Kidney epithelial cell (primary cell): ENCODE measurements around the gene PRRC2C. TPM values are rescaled to one million over a fixed set of nuclear protein-coding genes. Genes with fewer than 3 reads are reported as not detected.

Experiments used
- DNase-seq: peaks from one replicate; pipeline ENCODE4 v3.0.0-alpha.2; 2010; ENCODE audit warnings: low read depth
- H3K27me3 ChIP-seq: 2 replicates; pipeline ENCODE4 v1.6.0; 2011; ENCODE audit warnings: low read length; ENCODE audit not compliant: control insufficient read depth, insufficient read depth
- H3K36me3 ChIP-seq: 2 replicates; pipeline ENCODE4 v1.5.1; 2011; ENCODE audit warnings: low read length; ENCODE audit not compliant: control insufficient read depth, insufficient read depth
- H3K4me3 ChIP-seq: 2 replicates; pipeline ENCODE4 v1.5.1; 2011; ENCODE audit warnings: low read depth, mild to moderate bottlenecking, control low read depth, low read length
- CTCF ChIP-seq: IDR thresholded peaks from 2 replicates; pipeline ENCODE4 v1.5.1; 2011; ENCODE audit warnings: mild to moderate bottlenecking, moderate library complexity, low read length, control low read depth, inconsistent platforms; ENCODE audit not compliant: insufficient read depth, poor library complexity, severe bottlenecking
- total RNA-seq: library from RNA; depleted of rRNA; stranded (reverse); fragments of >200 nt; gene quantifications from 2 replicates; pipeline ENCODE4 v1.2.3, GENCODE V29; 2015

PRRC2C gene
- total RNA-seq, 1 donor from 2014 or later, result 95.3 TPM

DNA sequence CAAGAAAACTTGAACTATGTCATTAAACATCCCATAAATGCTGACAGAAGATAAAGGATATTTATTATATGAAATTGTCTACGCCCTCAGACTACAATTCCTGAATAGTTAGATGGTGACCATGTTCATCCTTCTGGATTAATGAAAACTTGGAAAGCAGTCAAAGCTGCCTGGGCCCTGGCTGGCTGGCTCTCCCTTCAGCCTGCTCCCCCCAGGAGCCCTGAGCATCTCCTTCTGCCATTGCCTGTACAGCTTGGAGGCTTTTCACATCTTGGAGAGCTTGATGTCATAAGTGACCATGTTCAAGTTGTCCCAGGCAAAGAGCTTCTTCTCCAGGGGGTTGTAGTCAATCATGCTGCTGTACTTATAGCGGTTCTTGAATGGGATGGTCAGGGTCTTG lies 150.3 kb downstream of the PRRC2C start:
- no peak for DNase-seq
- H3K4me3 ChIP-seq, result no peak overlapping the region
- H3K36me3 ChIP-seq, result no peaks in the 10 kb centered on the region
- no peaks in the 10 kb centered on the region for H3K27me3 ChIP-seq
- TF ChIP-seq CTCF, result no peak

- H3K36me3 ChIP-seq, result no peaks in the 10 kb centered on the region
- no peak for TF ChIP-seq CTCF
Measured at GRCh38 chr1:171636141-171636540, 150.8 kb downstream of the PRRC2C start.

DNA sequence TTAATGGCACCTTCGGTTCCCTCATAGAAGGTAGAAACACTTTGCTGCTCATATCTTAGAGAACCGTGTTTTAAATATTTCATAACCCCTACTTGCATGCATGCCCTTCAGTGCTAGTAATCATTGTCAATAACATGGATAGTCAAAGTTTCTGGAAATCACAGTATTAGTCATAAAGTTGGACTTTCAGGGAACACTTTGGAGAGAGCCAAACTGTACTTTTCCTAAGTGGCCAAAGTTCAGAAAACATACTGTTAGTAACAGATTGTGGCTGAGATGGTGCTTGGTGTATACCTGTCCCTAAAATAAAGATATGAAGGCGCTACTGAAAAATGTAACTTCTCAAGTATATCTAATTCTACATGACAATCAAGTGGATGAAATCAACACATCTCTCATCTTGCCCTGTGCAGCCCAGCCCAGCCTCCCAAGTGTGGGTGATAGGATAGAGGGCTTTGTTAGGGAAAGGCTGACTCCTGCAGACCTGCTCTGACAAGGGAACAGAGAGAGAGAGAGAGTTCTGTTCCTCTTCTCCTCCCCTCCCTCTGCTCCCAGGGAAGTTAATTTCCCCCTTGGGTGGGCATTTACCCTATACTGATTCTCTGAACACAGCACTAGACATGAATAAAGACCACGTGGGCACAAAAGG lies 152.7 kb downstream of the PRRC2C start:
- Histone ChIP-seq H3K27me3 (no peaks in the 10 kb centered on the region), H3K36me3 (no peaks in the 10 kb centered on the region), H3K4me3 (no peak overlapping the region)
- DNase-seq, result no peak
- no peak for TF ChIP-seq CTCF

More at GRCh38 chr1:171636141-171636540, 150.8 kb downstream of the PRRC2C start:
- no peaks in the 10 kb centered on the region for H3K27me3 ChIP-seq
- no peak for DNase-seq
- H3K4me3 ChIP-seq, result no peak overlapping the region

DNA sequence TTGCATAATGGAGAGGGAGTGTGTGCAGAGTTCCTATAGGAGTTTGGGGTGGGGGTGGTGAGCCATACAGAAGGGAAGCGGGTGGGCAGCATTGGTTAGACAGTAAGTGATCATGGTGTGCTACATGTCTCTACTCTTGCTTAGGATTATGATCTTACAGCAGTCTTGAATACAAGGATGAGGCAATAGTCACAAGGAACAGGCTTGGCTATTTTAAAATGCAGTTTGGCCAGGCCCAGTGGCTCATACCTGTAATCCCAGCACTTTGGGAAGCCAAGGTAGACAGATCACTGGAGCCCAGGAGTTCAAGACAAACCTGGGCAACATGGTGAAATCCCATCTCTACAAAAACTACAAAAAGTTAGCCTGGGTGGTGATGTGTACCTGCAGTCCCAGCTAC lies 154.9 kb downstream of the PRRC2C start:
- DNase-seq, result no peak
- TF ChIP-seq CTCF, result no peak
- Histone ChIP-seq H3K36me3 (no peaks in the 10 kb centered on the region), H3K4me3 (no peak overlapping the region), H3K27me3 (no peaks in the 10 kb centered on the region)

DNA sequence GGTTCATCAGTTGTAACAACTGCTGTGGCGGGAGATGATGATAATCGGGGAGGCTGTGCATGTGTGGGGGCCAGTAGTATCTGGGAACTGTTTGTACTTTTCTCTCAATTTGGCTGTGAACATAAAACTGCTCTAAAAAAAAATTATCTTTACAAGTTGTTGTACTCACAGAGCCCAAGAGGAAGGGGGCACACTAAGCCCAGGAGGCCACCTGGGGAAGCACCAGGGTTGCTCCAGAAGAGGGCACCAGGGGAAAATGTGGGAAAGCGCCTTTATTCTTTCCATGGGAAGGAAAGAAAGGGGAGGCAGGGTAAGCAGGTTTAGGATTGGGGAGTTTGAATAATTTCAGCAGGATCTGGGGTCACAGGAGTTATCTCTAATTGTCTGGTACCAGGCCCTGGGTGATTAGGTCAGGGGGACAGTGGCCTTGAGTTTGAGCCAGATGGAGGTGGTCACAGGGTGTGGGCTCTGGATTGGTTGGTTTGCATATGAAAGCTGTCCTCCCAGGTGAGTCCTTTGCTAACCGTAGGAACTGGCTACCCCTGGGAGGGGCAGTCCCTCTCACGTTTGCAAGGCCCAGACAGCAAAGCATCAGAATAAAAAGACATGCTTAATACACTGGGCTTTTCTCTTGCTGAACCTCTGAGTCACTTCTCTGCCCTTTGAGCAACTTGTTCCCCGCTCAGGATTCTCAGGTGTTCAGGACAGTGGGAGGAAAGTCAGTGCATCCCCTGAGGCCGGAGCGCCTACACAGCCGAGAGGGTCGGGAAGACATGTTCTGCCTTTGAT lies 155.9 kb downstream of the PRRC2C start:
- Histone ChIP-seq H3K4me3 (no peak overlapping the region), H3K36me3 (no peaks in the 10 kb centered on the region), H3K27me3 (no peaks in the 10 kb centered on the region)
- TF ChIP-seq CTCF, result no peak
- no peak for DNase-seq
